GM19193 (cell line): ENCODE data around the gene NF2.

Source experiments
- POLR2A ChIP-seq: IDR thresholded peaks from 4 replicates; pipeline ENCODE4 v1.6.1; 2011; ENCODE audit not compliant: insufficient read depth, insufficient read length; ENCODE audit errors: extremely low read depth

Gene NF2

DNA sequence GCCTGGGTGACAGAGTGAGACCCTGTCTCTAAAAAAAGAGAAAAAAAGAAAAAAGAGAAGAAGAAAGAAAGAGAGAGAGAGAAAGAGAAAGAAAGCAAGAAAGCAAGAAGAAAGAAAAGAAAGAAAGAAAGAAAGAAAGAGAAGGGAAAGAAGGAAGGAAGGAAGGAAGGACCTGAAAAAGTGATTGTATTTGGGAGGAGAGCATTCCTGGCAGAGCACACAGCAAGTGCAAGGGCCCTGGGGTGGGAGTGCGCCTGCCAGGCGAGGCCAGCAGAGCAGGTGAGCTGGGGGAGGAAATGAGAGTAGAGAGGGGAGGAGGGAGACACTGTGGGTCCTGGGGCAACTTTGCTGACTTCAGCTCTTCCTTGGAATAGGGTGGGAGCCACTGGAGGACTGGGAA lies 108.7 kb downstream of the NF2 start:
- TF ChIP-seq POLR2A: no peak

DNA sequence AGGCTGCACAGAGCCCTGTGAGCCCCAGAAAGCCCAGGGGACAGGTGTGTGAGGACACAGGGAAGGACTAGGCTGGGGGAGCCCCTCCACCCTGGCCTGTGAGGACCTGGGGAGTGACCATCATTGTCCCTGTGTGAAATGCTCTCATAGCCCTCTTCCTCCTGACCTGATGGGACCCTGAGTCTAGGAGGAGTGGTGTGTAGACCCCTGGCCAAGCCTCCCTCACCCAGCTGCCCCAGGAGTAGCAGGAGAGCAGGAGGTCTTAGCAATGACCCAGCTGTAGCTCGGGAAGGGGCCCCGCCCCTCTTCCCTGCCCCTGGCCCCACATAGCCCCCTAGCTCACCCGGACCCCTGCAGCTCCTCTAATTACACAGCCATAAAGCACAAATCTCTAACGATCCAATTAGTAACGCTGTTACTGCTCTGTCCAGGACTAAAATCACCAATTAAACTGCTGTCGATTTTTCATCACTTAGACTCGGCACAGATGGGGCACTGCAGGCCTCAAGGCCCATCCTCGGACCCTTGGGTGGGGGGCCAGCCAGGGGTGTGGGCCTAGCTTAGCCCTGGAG lies 109.8 kb downstream of the NF2 start:
- no peak for TF ChIP-seq POLR2A

DNA sequence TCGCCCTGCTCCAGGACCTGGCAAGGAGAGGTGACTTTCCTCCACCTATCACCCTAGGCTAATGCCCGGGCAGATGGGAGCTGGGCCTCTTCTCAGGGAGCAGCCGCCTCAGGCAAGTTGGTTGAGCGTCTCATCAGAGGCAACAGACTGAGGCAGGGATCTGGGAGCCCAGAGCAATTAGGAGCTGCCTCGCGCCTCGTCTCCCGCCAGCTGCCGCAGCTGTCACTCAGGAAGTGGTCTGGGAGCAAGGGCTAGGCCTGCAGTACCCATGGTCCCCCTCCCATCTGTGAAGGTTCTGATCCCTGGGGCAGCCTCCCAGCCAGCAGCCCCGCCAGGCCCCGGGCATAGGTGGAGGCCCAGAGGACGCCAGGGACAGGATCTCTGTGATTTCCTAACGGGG lies 111.8 kb downstream of the NF2 start:
- no peak for TF ChIP-seq POLR2A

DNA sequence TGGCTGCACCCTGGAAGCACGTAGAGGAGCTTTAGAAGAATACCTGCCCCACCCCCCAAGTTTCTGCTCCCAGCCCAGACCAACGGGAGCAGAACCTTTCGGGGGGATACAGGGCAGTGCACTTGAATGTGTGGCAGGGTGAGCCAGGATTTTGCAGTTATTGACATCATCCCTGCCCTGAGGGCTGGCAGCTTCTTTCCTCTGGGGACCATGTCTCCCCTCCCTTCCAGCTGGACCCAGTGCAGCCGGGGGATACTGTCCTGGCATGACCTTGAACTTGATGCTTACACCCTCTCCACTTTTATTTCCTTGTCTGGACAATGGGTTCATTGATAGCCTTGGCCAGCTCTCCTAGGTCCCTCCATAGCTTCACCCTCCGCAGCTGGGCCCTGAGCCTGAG lies 112.3 kb downstream of the NF2 start:
- TF ChIP-seq POLR2A: no peak

DNA sequence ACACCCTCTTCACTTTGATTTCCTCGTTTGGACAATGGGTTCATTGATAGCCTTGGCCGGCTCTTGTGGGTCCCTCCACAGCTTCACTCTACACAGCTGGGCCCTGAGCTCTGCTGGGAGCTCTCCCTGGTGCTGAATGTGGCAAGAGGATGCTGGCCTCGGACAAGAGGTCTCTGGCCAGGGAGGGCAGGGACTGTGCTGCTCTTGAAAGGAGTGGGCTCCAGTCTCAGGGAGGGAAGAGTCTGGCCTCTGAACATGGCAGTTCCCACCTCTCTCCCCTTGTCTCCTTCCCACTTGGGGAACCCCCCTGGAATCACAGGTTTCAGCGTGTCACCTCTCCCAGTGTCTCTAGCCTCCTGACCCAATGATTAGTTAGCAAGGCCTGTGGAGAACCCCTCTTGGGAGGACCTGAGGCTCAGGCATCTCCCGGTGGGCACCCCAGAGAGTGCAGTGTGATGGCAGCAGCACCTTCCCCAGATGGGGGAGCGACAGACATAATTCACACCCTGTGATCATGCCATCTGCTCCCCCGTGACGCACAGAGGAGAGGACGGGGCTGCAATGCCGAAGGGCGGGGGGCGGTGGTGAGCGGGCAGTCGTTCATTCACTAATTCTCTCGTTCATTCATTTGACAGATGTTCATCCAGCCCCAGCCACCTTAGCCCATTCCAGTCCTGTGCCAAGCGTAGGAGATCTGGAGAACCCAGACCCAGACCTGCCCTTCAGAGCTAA lies 113.5 kb downstream of the NF2 start:
- TF ChIP-seq POLR2A: no peak

DNA sequence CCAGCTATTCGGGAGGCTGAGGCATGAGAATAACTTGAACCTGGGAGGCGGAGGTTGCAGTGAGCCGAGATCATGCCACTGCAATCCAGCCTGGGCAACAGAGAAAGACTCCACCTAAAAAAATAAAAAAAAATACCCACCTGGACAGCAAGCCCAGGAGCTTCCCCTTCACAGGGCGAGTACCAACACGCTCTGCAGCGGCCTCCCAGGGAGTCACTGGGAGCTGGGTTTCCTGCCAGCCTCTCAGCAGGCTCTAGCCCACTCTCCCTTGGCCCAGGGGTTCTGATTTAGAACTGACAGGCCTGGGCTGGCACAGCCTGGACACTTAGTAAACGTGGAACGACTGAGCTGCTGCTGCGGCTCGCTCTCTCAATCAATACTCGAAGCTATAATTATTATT lies 114.4 kb downstream of the NF2 start:
- TF ChIP-seq POLR2A: no peak

DNA sequence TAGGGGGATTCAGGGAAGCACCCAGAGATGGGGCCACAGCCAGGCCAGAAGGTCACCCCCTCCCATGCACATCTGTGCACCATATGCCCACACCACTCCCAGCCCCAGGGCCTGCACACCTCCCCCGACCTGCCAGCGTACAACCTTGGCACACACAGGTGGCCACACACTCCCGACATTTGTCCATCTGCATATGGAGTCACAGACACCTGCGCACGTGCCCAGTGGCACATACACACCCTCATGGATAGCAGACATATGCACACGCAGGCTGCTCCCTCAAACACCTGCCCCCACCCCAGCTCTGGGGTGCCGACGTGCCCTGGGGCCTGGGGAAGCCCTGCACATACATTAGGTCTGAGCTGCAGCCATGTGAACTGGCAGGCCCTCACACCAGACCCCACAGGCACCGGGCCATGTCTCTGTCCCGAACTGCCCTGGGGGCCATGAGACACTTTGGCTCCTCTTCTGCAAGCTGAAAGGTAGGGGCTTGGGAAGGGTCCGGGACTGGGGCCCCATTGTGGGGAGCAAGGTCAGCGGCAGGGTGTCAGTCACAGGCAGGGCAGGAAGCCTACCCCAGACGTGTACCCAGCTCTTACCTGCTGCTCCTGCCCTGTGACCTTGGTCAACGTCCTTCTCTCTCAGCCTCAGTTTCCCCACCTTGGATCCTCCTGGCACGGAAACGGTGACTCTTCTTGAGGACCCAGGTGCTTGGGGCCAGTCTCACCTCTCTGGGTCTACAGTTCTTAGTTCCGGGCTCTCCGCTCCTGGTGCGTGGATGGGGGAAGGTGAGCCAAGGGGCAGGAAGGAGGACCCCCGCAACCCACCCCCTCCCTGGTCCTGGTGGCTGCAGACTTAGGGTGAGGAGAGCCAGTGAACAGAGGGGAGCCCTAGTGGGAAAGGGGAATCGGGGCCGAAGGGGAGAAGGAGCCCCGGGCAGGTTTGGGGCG lies 115.8 kb downstream of the NF2 start:
- no peak for TF ChIP-seq POLR2A

DNA sequence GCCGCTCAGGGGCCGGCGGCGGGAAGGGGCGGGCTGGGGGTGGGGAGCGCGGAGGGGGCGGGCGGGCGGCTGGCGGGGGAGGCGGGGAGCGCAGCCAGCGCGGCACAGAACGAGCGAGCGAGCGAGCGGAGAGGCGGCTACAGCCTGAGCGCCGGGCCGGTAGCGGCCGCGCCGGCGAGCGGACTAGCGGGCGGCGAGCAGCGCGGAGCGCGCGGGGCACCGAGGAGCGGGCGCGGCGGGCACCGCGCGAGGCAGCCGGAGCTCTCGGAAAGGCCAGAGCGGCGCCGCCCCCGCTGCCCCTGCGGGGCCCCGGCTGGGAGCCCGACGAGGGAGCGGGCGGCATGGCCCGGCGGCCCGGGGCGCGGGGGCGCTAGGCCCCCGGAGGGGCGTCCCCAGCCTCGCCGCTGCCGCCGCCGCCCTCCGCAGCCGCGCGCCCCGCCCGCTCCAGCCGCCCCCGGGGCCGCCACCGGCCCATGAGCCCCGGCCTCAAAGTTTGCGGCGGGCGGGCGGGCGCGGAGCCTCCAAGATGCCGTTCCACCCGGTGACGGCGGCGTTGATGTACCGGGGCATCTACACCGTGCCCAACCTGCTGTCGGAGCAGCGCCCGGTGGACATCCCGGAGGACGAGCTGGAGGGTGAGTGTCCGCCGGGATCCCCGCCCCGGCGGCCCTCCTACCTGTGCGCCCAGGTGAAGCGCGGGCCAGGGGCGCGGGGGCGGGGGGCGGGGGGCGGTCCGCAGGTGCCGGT lies 116.6 kb downstream of the NF2 start, which contains the start of gene CABP7:
Gene CABP7 (plus strand): TSS at position 105 of the 747 bp plus-strand sequence. CDS start 422 bp downstream, at position 527.
- no peak for TF ChIP-seq POLR2A

DNA sequence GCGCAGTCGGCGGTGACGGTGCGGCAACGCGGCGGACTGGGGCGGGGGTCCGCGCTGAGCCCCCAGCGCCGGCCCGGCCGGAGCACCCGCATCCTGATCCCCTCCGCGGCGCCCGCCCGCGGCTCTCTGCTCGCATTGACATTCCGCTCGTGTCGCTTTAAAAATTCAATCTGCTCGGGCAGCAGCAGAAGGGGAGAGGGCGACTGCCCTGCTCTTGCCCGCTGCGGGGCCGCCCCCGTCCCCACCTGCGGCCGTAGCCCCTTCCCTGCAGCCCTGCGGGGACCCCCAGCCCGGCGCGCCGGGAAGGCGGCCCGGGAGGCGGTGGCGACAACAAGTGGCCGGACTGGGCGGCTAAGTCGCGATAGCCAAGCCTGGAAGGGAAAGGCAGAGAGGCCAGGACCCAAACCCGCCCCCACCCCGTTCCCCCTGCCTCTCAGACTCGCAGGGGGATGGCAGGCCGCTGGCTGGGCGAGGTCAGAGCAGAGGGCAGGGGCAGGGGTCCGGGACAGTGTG lies 117.4 kb downstream of the NF2 start:
- TF ChIP-seq POLR2A: no peak

DNA sequence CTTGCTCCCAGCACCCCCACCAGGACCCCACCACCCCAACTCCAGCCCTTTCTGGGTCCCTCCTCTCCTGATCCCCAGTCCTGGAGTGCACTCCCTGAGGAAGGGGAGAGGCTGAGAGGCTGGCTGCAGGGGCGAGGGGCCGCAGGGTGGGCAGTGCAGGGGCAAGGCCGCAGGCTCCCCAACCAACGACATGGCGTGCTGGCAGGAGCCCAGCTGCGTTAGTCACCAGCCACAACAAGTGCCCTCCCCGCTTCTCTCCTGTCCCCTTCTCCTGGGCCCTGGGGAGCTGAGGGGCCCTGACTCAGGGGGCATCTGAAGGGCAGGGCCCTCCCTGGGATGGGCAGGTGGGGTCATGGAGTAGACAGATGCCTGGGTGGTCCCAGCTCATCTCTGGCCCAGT lies 118.7 kb downstream of the NF2 start:
- no peak for TF ChIP-seq POLR2A

DNA sequence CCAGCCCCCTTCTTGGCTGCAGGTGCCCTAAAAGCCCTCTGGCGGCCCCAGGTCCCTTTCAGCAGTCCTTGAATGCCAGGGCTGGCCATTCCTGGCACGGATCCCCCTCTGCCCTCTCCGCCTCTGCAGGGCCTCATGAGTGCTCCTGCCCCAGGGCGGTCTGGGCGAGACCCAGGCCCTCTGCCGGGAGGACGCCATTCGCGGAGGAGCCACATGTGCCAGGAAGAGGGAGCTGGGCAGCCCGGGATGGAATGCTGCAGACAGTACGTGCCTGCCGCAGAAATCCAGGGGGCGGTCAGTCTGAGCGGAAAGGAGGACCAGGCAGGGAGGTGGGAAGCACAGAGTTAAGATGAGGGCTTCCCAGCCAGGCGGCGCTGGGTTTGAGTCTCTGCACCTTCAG lies 119.2 kb downstream of the NF2 start:
- no peak for TF ChIP-seq POLR2A

DNA sequence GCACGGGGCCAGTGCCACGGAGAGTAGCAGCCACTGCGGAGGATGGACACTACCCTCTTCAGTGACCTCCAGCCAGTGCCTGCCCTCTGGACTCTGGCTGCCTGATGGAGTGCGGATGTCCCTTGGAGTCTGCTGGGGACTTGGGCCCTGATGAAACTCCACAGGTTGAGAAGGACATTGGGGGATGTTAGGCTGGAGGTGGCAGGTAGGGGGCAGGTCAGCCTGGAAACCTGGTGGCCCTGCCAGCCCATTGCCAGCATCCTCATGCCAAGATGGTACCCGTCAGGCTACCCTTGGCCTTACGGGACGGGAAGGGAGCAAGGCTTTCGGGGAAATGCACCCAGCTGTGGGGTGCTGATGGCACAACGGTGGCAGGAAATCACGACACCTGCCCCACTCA lies 120.3 kb downstream of the NF2 start:
- TF ChIP-seq POLR2A: no peak

DNA sequence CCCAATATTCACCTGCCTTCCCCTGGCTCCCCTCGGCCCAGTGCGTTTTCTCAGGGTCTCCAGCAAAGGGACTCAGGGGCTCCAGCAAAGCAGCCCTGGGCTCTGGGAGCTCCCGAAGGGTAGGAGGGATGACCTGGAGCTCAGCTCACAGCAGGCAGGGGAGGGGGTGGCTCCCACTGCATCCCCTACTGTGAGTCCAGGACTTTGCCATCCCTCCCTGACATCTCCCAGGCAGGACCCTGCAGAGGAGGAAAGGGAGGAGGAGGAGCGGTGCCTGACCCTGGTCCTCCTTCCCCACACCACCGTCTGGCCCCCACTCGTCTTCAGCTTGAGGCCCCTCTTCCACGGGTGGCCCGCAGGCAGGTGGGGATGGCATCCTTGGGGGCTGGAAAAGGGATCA lies 121.4 kb downstream of the NF2 start:
- no peak for TF ChIP-seq POLR2A

DNA sequence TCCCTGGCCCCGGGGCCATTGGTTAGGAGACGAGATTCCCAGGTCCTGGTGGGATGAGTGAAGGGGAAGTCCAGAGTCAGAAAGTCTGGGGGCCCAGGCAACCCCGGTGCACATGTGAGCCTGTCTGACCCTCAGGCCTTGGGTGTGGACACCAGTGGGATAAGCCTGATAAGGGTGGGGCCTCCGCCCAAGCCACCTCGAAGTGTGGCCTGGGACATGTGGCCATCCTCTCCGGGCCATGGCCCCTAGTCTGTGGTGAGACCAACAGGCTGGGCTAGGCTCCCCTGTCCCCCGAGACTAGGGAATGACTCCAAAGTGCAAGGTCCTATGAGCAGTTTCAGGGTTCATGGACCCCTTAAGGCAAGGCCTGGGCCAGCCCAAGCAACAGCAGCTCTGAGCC lies 122.7 kb downstream of the NF2 start:
- no peak for TF ChIP-seq POLR2A
